Measurements from ENCODE around the gene UST. TPM values are rescaled to one million over a fixed set of nuclear protein-coding genes. Genes with fewer than 3 reads are reported as not detected.
"Not testable (repeated sequence)": the region's sequence is repeated elsewhere in the genome, so short reads cannot be mapped to it uniquely, and the experiment has no call there.

Gene UST
- polyA plus RNA-seq, 1 donor = 11.5 TPM

GRCh38 chr6:148835920-148836441 lies 89.2 kb downstream of the UST start:
- DNase-seq = no peak

- DNase-seq = no peak
These were observed 89.9 kb downstream of the UST start for GRCh38 chr6:148836751-148837150.

GRCh38 chr6:148837941-148838340 lies 91.1 kb downstream of the UST start:
- DNase-seq = no peak

- no peak for DNase-seq
These were observed 92.2 kb downstream of the UST start for GRCh38 chr6:148839044-148839443.

GRCh38 chr6:148840256-148840655 lies 93.4 kb downstream of the UST start:
- DNase-seq = no peak

- DNase-seq = no peak
These were observed 95.6 kb downstream of the UST start for GRCh38 chr6:148842296-148843019.

- DNase-seq = no peak
These were observed 98.6 kb downstream of the UST start for GRCh38 chr6:148845464-148845863.

GRCh38 chr6:148846778-148847761 lies 100.2 kb downstream of the UST start:
- no peak for DNase-seq

GRCh38 chr6:148848915-148849314 lies 102.1 kb downstream of the UST start:
- DNase-seq = no peak

GRCh38 chr6:148849449-148849848 lies 102.6 kb downstream of the UST start:
- DNase-seq = not testable (repeated sequence)

GRCh38 chr6:148850964-148851363 lies 104.1 kb downstream of the UST start:
- no peak for DNase-seq

- no peak for DNase-seq
These were observed 105.1 kb downstream of the UST start for GRCh38 chr6:148851683-148852556.

GRCh38 chr6:148852688-148853087 lies 105.9 kb downstream of the UST start:
- DNase-seq = no peak

- not testable (repeated sequence) for DNase-seq
These were observed 106.3 kb downstream of the UST start for GRCh38 chr6:148853113-148853512.

- DNase-seq = no peak
These were observed 107.3 kb downstream of the UST start for GRCh38 chr6:148854096-148854495.

- DNase-seq = no peak
These were observed 108.2 kb downstream of the UST start for GRCh38 chr6:148854992-148855391.

- DNase-seq = no peak
These were observed 108.9 kb downstream of the UST start for GRCh38 chr6:148855744-148856143.

GRCh38 chr6:148857798-148858390 lies 111.1 kb downstream of the UST start:
- no peak for DNase-seq

- not testable (repeated sequence) for DNase-seq
These were observed 117.3 kb downstream of the UST start for GRCh38 chr6:148864132-148864531.

- no peak for DNase-seq
These were observed 118.1 kb downstream of the UST start for GRCh38 chr6:148864941-148865340.

- no peak for DNase-seq
These were observed 119.9 kb downstream of the UST start for GRCh38 chr6:148866657-148867268.
